H1 (cell line): ENCODE results near the gene TWIST2. TPM values are rescaled to one million over a fixed set of nuclear protein-coding genes. Genes with fewer than 3 reads are reported as not detected.

ENCODE experiments used
- CTCF ChIA-PET: fragments of 300-600 bp; sonication (Branson Sonifier 250); formaldehyde crosslinking; loops from one replicate; lab custom pipeline; 2021; ENCODE audit not compliant: partially characterized antibody; lab: Charles Lee
- POLR2A ChIA-PET: fragments of 300-600 bp; sonication (Branson Sonifier 250); formaldehyde crosslinking; loops from one replicate; lab custom pipeline; 2021; ENCODE audit warnings: inconsistent platforms; ENCODE audit not compliant: partially characterized antibody; lab: Charles Lee
- DNase-seq, 2 experiments: peaks; one replicate each; pipeline versions ENCODE4 v3.0.0 to v3.0.0-alpha.2; 2010 to 2022; ENCODE audit warnings: low spot score in 2 of 2, low read depth in 1 of 2, mixed read lengths in 1 of 2
- FAIRE-seq: peaks from 2 replicates; lab custom pipeline; 2011; peaks lifted over from hg19 to GRCh38; lab: Jason Lieb, UNC
- H2AFZ ChIP-seq: 2 replicates; pipeline ENCODE4 v1.8.1; 2012; ENCODE audit warnings: low read length, inconsistent platforms
- H2AK5ac ChIP-seq: 2 replicates; pipeline ENCODE4 v1.6.1; 2013; ENCODE audit warnings: low read depth, low read length
- H2BK120ac ChIP-seq: replicated peaks from 2 replicates; pipeline ENCODE3; 2013; ENCODE audit warnings: low read depth, low read length, inconsistent platforms
- H2BK12ac ChIP-seq: 2 replicates; pipeline ENCODE4 v1.6.1; 2013; ENCODE audit warnings: low read depth, low read length
- H2BK15ac ChIP-seq: 2 replicates; pipeline ENCODE4 v1.6.1; 2013; ENCODE audit warnings: low read length
- H2BK20ac ChIP-seq: 2 replicates; pipeline ENCODE4 v1.6.1; 2013; ENCODE audit warnings: low read length
- H2BK5ac ChIP-seq: 2 replicates; pipeline ENCODE4 v1.6.1; 2013; ENCODE audit warnings: low read depth, low read length
- H3K14ac ChIP-seq: 2 replicates; pipeline ENCODE4 v1.6.1; 2013; ENCODE audit warnings: inconsistent platforms; ENCODE audit not compliant: insufficient read length
- H3K18ac ChIP-seq: 2 replicates; pipeline ENCODE4 v1.6.1; 2013; ENCODE audit warnings: low read length; ENCODE audit errors: extremely low read depth
- H3K23ac ChIP-seq: 2 replicates; pipeline ENCODE4 v1.6.1; 2013; ENCODE audit warnings: inconsistent platforms; ENCODE audit not compliant: insufficient read length
- H3K23me2 ChIP-seq: 2 replicates; pipeline ENCODE4 v1.6.1; 2013; ENCODE audit warnings: low read depth, low read length
- H3K27ac ChIP-seq: 2 replicates; pipeline ENCODE4 v1.6.1; 2011; ENCODE audit warnings: low read depth, low read length, inconsistent platforms
- H3K27me3 ChIP-seq, 4 experiments: replicated peaks in 1 of 4; 1 replicate in 1 of 4; 2 replicates in 3 of 4; pipeline versions ENCODE4 v1.6.1 to v1.8.1; 2011 to 2013; ENCODE audit warnings: low read length in 3 of 4, mild to moderate bottlenecking in 3 of 4, inconsistent platforms in 2 of 4, mixed read lengths in 2 of 4, moderate library complexity in 1 of 4; ENCODE audit not compliant: control insufficient read depth in 3 of 4, insufficient read depth in 3 of 4; ENCODE audit errors: extremely low read depth in 1 of 4
- H3K36me3 ChIP-seq, 4 experiments: 2 replicates each; pipeline versions ENCODE4 v1.6.1 to v1.8.1; 2011 to 2013; ENCODE audit warnings: mild to moderate bottlenecking in 4 of 4, low read length in 3 of 4, moderate library complexity in 2 of 4, control low read depth in 1 of 4, inconsistent platforms in 1 of 4; ENCODE audit not compliant: insufficient read depth in 4 of 4, control insufficient read depth in 2 of 4
- H3K4ac ChIP-seq: replicated peaks from 2 replicates; pipeline ENCODE3; 2013; ENCODE audit warnings: low read length, low read depth, mixed read lengths, inconsistent platforms; ENCODE audit not compliant: insufficient read length
- H3K4me1 ChIP-seq, 4 experiments: replicated peaks in 1 of 4; 1 replicate in 1 of 4; 2 replicates in 3 of 4; pipeline versions ENCODE4 v1.6.1 to v1.8.1; 2011 to 2013; ENCODE audit warnings: low read length in 3 of 4, inconsistent platforms in 2 of 4, mixed read lengths in 1 of 4; ENCODE audit not compliant: insufficient read depth in 4 of 4, control insufficient read depth in 3 of 4
- H3K4me2 ChIP-seq, 2 experiments: 2 replicates each; pipeline versions ENCODE4 v1.6.1 to v1.8.1; 2011 to 2013; ENCODE audit warnings: low read depth in 2 of 2, low read length in 2 of 2, control low read depth in 1 of 2, inconsistent platforms in 1 of 2, mild to moderate bottlenecking in 1 of 2; ENCODE audit not compliant: insufficient read depth in 1 of 2
- H3K4me3 ChIP-seq, 4 experiments: fragments of 200-600, 300-600 bp in 1 of 4; sonication (generic), shearing (Covaris generic), sonication (Bioruptor Twin) in 1 of 4; 2 replicates each; pipeline versions ENCODE4 v1.5.1 to v1.8.1; 2011 to 2016; ENCODE audit warnings: low read length in 4 of 4, low read depth in 3 of 4, control low read depth in 2 of 4, inconsistent platforms in 2 of 4, mild to moderate bottlenecking in 2 of 4, mixed read lengths in 1 of 4, moderate library complexity in 1 of 4; ENCODE audit not compliant: insufficient read depth in 2 of 4; ENCODE audit errors: extremely low read depth in 1 of 4
- H3K56ac ChIP-seq: replicated peaks from 2 replicates; pipeline ENCODE3; 2013; ENCODE audit warnings: low read depth, mild to moderate bottlenecking, mixed read lengths, low read length, inconsistent platforms; ENCODE audit not compliant: insufficient read length
- H3K79me1 ChIP-seq: 2 replicates; pipeline ENCODE4 v1.6.1; 2013; ENCODE audit warnings: low read depth, low read length, control low read depth
- H3K79me2 ChIP-seq, 2 experiments: 2 replicates each; pipeline versions ENCODE4 v1.6.1 to v1.8.1; 2012 to 2013; ENCODE audit warnings: low read length in 2 of 2, mild to moderate bottlenecking in 2 of 2, inconsistent platforms in 1 of 2; ENCODE audit not compliant: insufficient read depth in 2 of 2, control insufficient read depth in 1 of 2
- H3K9ac ChIP-seq, 4 experiments: replicated peaks in 1 of 4; 1 replicate in 1 of 4; 2 replicates in 3 of 4; pipeline versions ENCODE4 v1.6.1 to v1.8.1; 2011 to 2013; ENCODE audit warnings: low read depth in 3 of 4, low read length in 3 of 4, control low read depth in 2 of 4, mild to moderate bottlenecking in 2 of 4, moderate library complexity in 2 of 4, inconsistent platforms in 1 of 4; ENCODE audit errors: extremely low read depth in 1 of 4
- H3K9me3 ChIP-seq, 2 experiments: 2 replicates each; pipeline versions ENCODE4 v1.6.1 to v1.8.1; 2012 to 2013; ENCODE audit warnings: mild to moderate bottlenecking in 2 of 2, moderate library complexity in 2 of 2, control low read depth in 1 of 2, inconsistent platforms in 1 of 2, low read depth in 1 of 2, low read length in 1 of 2, mixed read lengths in 1 of 2; ENCODE audit not compliant: insufficient read depth in 2 of 2
- H4K20me1 ChIP-seq, 2 experiments: replicated peaks in 1 of 2; 2 replicates each; pipeline versions ENCODE3 to v1.8.1; 2011 to 2013; ENCODE audit warnings: inconsistent platforms in 2 of 2, low read length in 2 of 2, mild to moderate bottlenecking in 1 of 2; ENCODE audit not compliant: insufficient read depth in 2 of 2, control insufficient read depth in 1 of 2
- H4K5ac ChIP-seq: 2 replicates; pipeline ENCODE4 v1.6.1; 2013; ENCODE audit warnings: low read length, low read depth, mixed read lengths, inconsistent platforms; ENCODE audit not compliant: insufficient read length
- H4K8ac ChIP-seq: 2 replicates; pipeline ENCODE4 v1.8.0; 2013; ENCODE audit warnings: mild to moderate bottlenecking, moderate library complexity, low read length, inconsistent platforms; ENCODE audit not compliant: insufficient read depth; ENCODE audit errors: extremely low read depth
- H4K91ac ChIP-seq: replicated peaks from 2 replicates; pipeline ENCODE3; 2013; ENCODE audit warnings: low read length, mixed read lengths, inconsistent platforms; ENCODE audit not compliant: insufficient read length
- EP300 ChIP-seq, 2 experiments: IDR thresholded peaks; 1 replicate in 1 of 2; 2 replicates in 1 of 2; pipeline ENCODE4 v1.6.1; 2011 to 2012; ENCODE audit warnings: low read depth in 2 of 2, low read length in 2 of 2, mild to moderate bottlenecking in 2 of 2, borderline replicate concordance in 1 of 2, inconsistent platforms in 1 of 2, moderate library complexity in 1 of 2
- HDAC2 ChIP-seq, 2 experiments: fragments of 300-600 bp in 1 of 2; sonication (generic) in 1 of 2; IDR thresholded peaks; 2 replicates each; pipeline ENCODE4 v1.6.1; 2011 to 2012; ENCODE audit warnings: low read depth in 2 of 2, low read length in 2 of 2, mild to moderate bottlenecking in 2 of 2, moderate library complexity in 2 of 2, borderline replicate concordance in 1 of 2, inconsistent platforms in 1 of 2
- TBP ChIP-seq: IDR thresholded peaks from 2 replicates; pipeline ENCODE4 v1.6.1; 2011; ENCODE audit warnings: low read depth, low read length, improper control_type of control experiment
- YY1 ChIP-seq: IDR thresholded peaks from 2 replicates; pipeline ENCODE4 v1.6.1; 2011; ENCODE audit warnings: low read depth, mild to moderate bottlenecking, low read length
- WGBS, 2 experiments: shearing (Covaris generic) in 1 of 2; methylation state at CpG; one replicate each; pipeline versions ENCODE4 v1.1.6 to v1.1.7; 2013 to 2015; ENCODE audit warnings: low lambda C conversion rate in 2 of 2, mixed read lengths in 2 of 2, inconsistent platforms in 1 of 2, low coverage in 1 of 2, missing lambda C conversion rate in 1 of 2; ENCODE audit not compliant: insufficient replicate concordance in 2 of 2, insufficient coverage in 1 of 2, insufficient read length in 1 of 2; ENCODE audit errors: extremely low coverage in 1 of 2, missing lambda C conversion rate in 1 of 2; 5-methylcytosine and 5-hydroxymethylcytosine counted together
- polyA plus RNA-seq, 7 experiments: library from polyadenylated mRNA; depleted of rRNA in 3 of 7; stranded (reverse) in 5 of 7; unstranded in 2 of 7; fragments of >200 nt in 5 of 7; fragments of 200-250 nt in 2 of 7; gene quantifications; 1 replicate in 5 of 7; 2 replicates in 1 of 7; 4 replicates in 1 of 7; pipeline versions ENCODE4 v1.2.1 to v1.2.3, GENCODE V29; 2011 to 2013; ENCODE audit warnings: missing spikeins in 2 of 7, mixed read lengths in 2 of 7
- total RNA-seq: library from RNA; stranded (reverse); fragmentation: NEBNext Ultra II Directional; extraction: Animal tissue kit (Norgen Biotek cat#: 25700); gene quantifications from 2 replicates; pipeline ENCODE4 v1.2.1, GENCODE V29; 2021

The TWIST2 gene
- total and polyA plus RNA-seq, 2 of the 8 experiments (the other 6 are each of a cell fraction or from before 2014, with no cell fraction given): 2.6 to 4.3 TPM

GRCh38 chr2:238861766-238862315, 14.0 kb downstream of the TWIST2 start:
- Histone ChIP-seq H3K23me2 (no peaks in the 10 kb centered on the region), H2AK5ac (no peak overlapping the region), H2BK5ac (no peak overlapping the region), H3K4me1 (peaks cover 4 to 15% (median 11%) of the 10 kb centered on the region in 4 experiments), H3K9me3 (no peaks in the 10 kb centered on the region), H4K8ac (no peak overlapping the region), H2BK12ac (no peak overlapping the region), H3K36me3 (no peaks in the 10 kb centered on the region), H3K9ac (no peak overlapping the region), H2BK15ac (no peak overlapping the region), H4K91ac (no peak overlapping the region), H4K20me1 (no peaks in the 10 kb centered on the region), H3K56ac (no peak overlapping the region), H3K79me2 (no peaks in the 10 kb centered on the region), H3K79me1 (no peaks in the 10 kb centered on the region), H3K23ac (no peak overlapping the region), H3K4me2 (no peak overlapping the region), H3K18ac (no peak overlapping the region), H2AFZ (no peak overlapping the region), H3K27ac (no peak overlapping the region), H2BK20ac (no peak overlapping the region), H3K14ac (no peak overlapping the region), H3K4ac (no peak overlapping the region), H3K4me3 (no peak overlapping the region), H3K27me3 (no peaks in the 10 kb centered on the region; a peak in 3 of 7 replicates), H2BK120ac (no peak overlapping the region), H4K5ac (no peak overlapping the region)
- WGBS, 2 experiments: 96% methylated on average over 10 of the region's 10 CpGs; no CpG with 5 or more reads in 1 of the 2 experiments
- CTCF ChIA-PET: no interaction called here
- DNase-seq (no peak), FAIRE-seq (no peak)
- POLR2A ChIA-PET: no interaction called here
- TF ChIP-seq HDAC2 (IDR thresholded peaks at IDR 0.05; ENCODE audit: borderline replicate concordance in 1 of 2, low read depth in 2 of 2, low read length in 2 of 2) (no peak), YY1 (no peak), EP300 (IDR thresholded peaks at IDR 0.05; ENCODE audit: borderline replicate concordance in 1 of 2, low read depth in 2 of 2, low read length in 2 of 2) (no peak), TBP (no peak)
